WERI-Rb-1 (cell line): ENCODE data around the gene DNASE1L1.

ENCODE experiments used
- DNase-seq: peaks from one replicate; pipeline ENCODE4 v3.0.0-alpha.2; 2020
- H3K27ac ChIP-seq: fragments of 250-450 bp; sonication (Bioruptor Pico); 2 replicates; pipeline ENCODE4 v1.5.1; 2020; ENCODE audit warnings: mild to moderate bottlenecking, moderate library complexity
- H3K27me3 ChIP-seq: fragments of 250-450 bp; sonication (Bioruptor Pico); 2 replicates; pipeline ENCODE4 v1.5.1; 2021; ENCODE audit warnings: mild to moderate bottlenecking, low read depth, moderate library complexity; ENCODE audit not compliant: insufficient read depth, severe bottlenecking
- H3K36me3 ChIP-seq: fragments of 250-450 bp; sonication (Bioruptor Pico); 2 replicates; pipeline ENCODE4 v1.5.1; 2020; ENCODE audit warnings: mild to moderate bottlenecking, moderate library complexity
- H3K4me3 ChIP-seq: 2 replicates; pipeline ENCODE4 v1.5.1; 2011; ENCODE audit warnings: low read depth, mild to moderate bottlenecking, control low read depth, low read length
- H3K9me3 ChIP-seq: fragments of 250-450 bp; sonication (Bioruptor Pico); 2 replicates; pipeline ENCODE4 v1.5.1; 2021; ENCODE audit warnings: mild to moderate bottlenecking, moderate library complexity; ENCODE audit not compliant: severe bottlenecking
- CTCF ChIP-seq: IDR thresholded peaks from 2 replicates; pipeline ENCODE4 v1.5.1; 2011; ENCODE audit warnings: low read depth, mild to moderate bottlenecking, control low read depth, inconsistent platforms, low read length

Gene DNASE1L1

GRCh38 chrX:154354516-154354915 lies 54.5 kb downstream of the DNASE1L1 start:
- Histone ChIP-seq H3K27me3 (peaks cover 40% of the 10 kb centered on the region), H3K36me3 (peaks cover 100% of the 10 kb centered on the region), H3K9me3 (no peaks in the 10 kb centered on the region), H3K27ac (no peak overlapping the region), H3K4me3 (no peak overlapping the region)
- DNase-seq = no peak
- no peak for TF ChIP-seq CTCF

DNA sequence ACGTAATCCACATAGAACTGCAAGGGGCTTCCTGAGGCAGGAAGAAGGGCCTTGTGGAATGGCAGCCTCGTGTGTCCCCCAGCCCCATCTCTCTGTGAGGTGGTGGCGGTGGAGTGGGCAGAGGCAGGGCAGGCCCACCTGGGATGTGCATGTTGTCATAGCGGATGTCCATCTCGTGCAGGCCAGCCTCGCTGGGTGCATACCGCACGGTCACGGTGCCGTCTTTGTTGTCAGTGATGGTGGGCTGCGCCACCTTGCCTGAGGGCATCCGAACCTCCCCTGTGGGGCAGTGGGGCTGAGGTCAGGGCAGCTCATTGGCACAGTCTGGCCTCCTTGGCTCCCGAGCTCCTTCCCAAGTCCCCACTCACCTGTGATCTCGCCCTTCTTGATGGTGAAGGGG lies 55.0 kb downstream of the DNASE1L1 start:
- no peak overlapping the region for H3K27ac ChIP-seq
- H3K27me3 ChIP-seq = peaks cover 40% of the 10 kb centered on the region
- H3K9me3 ChIP-seq = no peaks in the 10 kb centered on the region
- DNase-seq = no peak
- H3K36me3 ChIP-seq = peaks cover 100% of the 10 kb centered on the region
- no peak for TF ChIP-seq CTCF
- H3K4me3 ChIP-seq = no peak overlapping the region

DNA sequence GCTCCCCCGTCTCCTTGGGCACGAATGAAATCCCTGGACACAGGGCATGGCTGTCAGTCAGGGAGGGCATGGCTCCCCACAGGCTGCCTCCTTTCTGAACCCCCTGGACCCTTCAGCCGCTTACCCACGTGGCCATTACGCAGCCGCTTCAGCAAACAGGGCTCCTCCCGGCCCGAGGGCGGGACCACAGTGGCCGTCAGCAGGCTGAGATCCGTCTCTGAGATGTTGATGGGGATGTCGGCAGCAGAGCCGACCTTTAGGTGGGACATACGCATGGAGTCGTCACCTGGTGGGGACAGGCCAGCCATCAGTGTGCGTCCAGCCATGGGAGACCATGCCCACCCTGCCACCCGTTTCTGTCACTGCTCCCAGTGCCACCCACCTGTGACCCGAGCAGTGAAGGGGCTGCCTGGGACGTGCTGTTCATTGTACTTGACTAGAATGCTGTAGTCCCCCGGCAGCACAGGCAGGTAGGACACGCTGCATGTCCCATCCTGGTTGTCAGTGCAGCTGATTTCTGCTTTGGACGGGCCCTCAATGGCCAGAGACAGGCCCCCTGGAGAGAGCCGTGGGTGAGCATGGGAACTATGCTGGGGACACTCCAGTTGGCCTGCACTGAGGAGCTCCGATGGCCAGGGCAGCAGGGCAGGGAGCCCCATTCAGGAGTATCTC lies 55.7 kb downstream of the DNASE1L1 start:
- no peak overlapping the region for H3K27ac ChIP-seq
- TF ChIP-seq CTCF = no peak
- no peak for DNase-seq
- H3K4me3 ChIP-seq = no peak overlapping the region
- H3K36me3 ChIP-seq = peaks cover 100% of the 10 kb centered on the region
- H3K27me3 ChIP-seq = peaks cover 39% of the 10 kb centered on the region
- no peaks in the 10 kb centered on the region for H3K9me3 ChIP-seq

DNA sequence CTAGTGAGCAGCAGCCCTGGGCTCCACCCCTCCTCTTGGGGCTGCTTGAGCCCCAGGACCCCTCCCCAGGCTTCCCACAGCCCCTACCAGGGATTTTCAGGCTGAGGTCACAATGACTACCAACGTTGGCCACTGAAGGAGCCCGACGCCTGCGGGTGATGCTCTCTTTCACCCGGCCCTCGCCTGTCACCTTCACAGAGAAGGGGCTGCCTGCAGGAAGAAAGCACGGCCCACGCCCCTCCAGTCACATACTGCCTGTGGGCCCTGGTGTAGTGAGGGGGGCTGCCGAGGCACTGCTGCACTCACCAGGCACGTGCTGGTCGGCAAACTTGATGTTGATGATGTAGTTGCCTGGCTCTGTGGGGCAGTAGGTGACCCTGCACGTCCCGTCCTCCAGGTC lies 56.6 kb downstream of the DNASE1L1 start:
- no peak overlapping the region for H3K4me3 ChIP-seq
- peaks cover 38% of the 10 kb centered on the region for H3K27me3 ChIP-seq
- no peaks in the 10 kb centered on the region for H3K9me3 ChIP-seq
- DNase-seq = no peak
- TF ChIP-seq CTCF = no peak
- no peak overlapping the region for H3K27ac ChIP-seq
- H3K36me3 ChIP-seq = peaks cover 95% of the 10 kb centered on the region

GRCh38 chrX:154352012-154352401 lies 57.0 kb downstream of the DNASE1L1 start:
- Histone ChIP-seq H3K27me3 (peaks cover 34% of the 10 kb centered on the region), H3K4me3 (no peak overlapping the region), H3K27ac (no peak overlapping the region), H3K36me3 (peaks cover 91% of the 10 kb centered on the region), H3K9me3 (no peaks in the 10 kb centered on the region)
- no peak for DNase-seq
- TF ChIP-seq CTCF = no peak
